Measurements from ENCODE around the gene LRRC38. TPM values are rescaled to one million over a fixed set of nuclear protein-coding genes. Genes with fewer than 3 reads are reported as not detected.

Gene LRRC38
- total RNA-seq, 2 donors from 2014 or later = not detected

GRCh38 chr1:13510499-13510898, 3.3 kb downstream of the LRRC38 start:
- no peaks in the 10 kb centered on the region for H3K36me3 ChIP-seq
- TF ChIP-seq CTCF (IDR thresholded peaks at IDR 0.05) = no peak
- ATAC-seq (ENCODE audit: insufficient number of reproducible peaks, low FRiP score, low read depth) (no peak), DNase-seq (ENCODE audit: low spot score) (no peak)
- H3K27ac ChIP-seq = no peak overlapping the region
- no peak overlapping the region for H3K4me3 ChIP-seq
- H3K4me1 ChIP-seq (ENCODE audit: control insufficient read depth in 1 of 2, low read depth in 2 of 2) = no peaks in the 10 kb centered on the region
- H3K27me3 ChIP-seq (replicated peaks; ENCODE audit: insufficient read depth) = no peaks in the 10 kb centered on the region
- no peaks in the 10 kb centered on the region for H3K9me3 ChIP-seq

DNA sequence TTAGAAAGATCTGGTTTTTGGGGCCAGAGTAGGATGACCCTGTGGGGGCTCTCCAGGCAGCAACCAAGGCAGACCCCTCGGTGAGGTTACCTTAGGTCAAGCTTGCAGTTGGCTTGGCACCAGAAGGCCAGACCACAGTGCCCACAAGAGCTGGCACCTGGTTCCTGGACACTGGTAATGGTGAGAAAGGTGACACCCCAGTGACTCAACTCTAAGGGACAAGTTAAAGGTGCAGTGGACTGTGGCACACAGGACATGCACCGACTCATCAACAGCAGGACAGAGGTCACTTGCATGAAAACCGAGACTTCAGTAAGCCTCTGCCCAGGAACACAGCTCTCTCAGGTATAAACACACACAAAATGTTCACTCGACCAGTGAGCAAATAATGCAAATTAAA, 6.7 kb downstream of the LRRC38 start:
- Histone ChIP-seq H3K9me3 (no peaks in the 10 kb centered on the region), H3K4me3 (no peak overlapping the region), H3K27ac (no peak overlapping the region), H3K27me3 (replicated peaks; ENCODE audit: insufficient read depth) (no peaks in the 10 kb centered on the region), H3K4me1 (ENCODE audit: control insufficient read depth in 1 of 2, low read depth in 2 of 2) (no peaks in the 10 kb centered on the region), H3K36me3 (no peaks in the 10 kb centered on the region)
- no peak for ATAC-seq (ENCODE audit: insufficient number of reproducible peaks, low FRiP score, low read depth)
- TF ChIP-seq CTCF (IDR thresholded peaks at IDR 0.05) = no peak
- DNase-seq (ENCODE audit: low spot score) = no peak

- Histone ChIP-seq H3K27me3 (replicated peaks; ENCODE audit: insufficient read depth) (no peaks in the 10 kb centered on the region), H3K4me3 (no peak overlapping the region), H3K4me1 (ENCODE audit: control insufficient read depth in 1 of 2, low read depth in 2 of 2) (no peaks in the 10 kb centered on the region), H3K27ac (no peak overlapping the region), H3K36me3 (no peaks in the 10 kb centered on the region), H3K9me3 (no peaks in the 10 kb centered on the region)
- no peak for TF ChIP-seq CTCF (IDR thresholded peaks at IDR 0.05)
- DNase-seq (ENCODE audit: low spot score) (no peak), ATAC-seq (ENCODE audit: insufficient number of reproducible peaks, low FRiP score, low read depth) (no peak)
These were observed 8.8 kb downstream of the LRRC38 start for GRCh38 chr1:13505020-13505419.

GRCh38 chr1:13500806-13501205, 13.0 kb downstream of the LRRC38 start:
- Histone ChIP-seq H3K36me3 (no peaks in the 10 kb centered on the region), H3K4me3 (no peak overlapping the region), H3K4me1 (ENCODE audit: control insufficient read depth in 1 of 2, low read depth in 2 of 2) (no peaks in the 10 kb centered on the region), H3K27ac (no peak overlapping the region), H3K27me3 (replicated peaks; ENCODE audit: insufficient read depth) (no peaks in the 10 kb centered on the region), H3K9me3 (no peaks in the 10 kb centered on the region)
- no peak for DNase-seq (ENCODE audit: low spot score)
- TF ChIP-seq CTCF (IDR thresholded peaks at IDR 0.05) = no peak
- ATAC-seq (ENCODE audit: insufficient number of reproducible peaks, low FRiP score, low read depth) = no peak

DNA sequence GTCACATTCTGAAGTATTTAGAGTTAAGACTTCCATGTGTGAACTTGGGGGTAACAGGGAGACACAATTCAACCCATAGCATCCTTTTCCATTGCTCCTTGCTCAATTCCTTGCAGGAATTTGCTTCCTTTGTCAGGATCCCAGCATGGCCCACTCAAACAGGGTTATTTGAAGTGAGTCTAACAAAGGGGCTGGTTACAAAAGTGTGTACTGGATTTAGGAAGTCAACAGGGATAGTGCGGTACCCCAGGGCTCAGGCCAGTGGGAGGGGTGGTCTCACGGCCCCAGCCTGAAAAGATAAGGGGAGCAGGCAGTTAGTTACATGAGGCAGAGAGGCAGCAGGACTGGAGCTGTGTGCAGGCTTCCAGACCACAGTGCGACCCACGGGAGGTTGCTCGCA, 14.4 kb downstream of the LRRC38 start:
- no peaks in the 10 kb centered on the region for H3K27me3 ChIP-seq (replicated peaks; ENCODE audit: insufficient read depth)
- no peak for ATAC-seq (ENCODE audit: insufficient number of reproducible peaks, low FRiP score, low read depth)

More for the DNA sequence above, 14.4 kb downstream of the LRRC38 start:
- Histone ChIP-seq H3K36me3 (no peaks in the 10 kb centered on the region), H3K9me3 (no peaks in the 10 kb centered on the region), H3K27ac (no peak overlapping the region), H3K4me3 (no peak overlapping the region), H3K4me1 (ENCODE audit: control insufficient read depth in 1 of 2, low read depth in 2 of 2) (no peaks in the 10 kb centered on the region)
- TF ChIP-seq CTCF (IDR thresholded peaks at IDR 0.05) = no peak
- DNase-seq (ENCODE audit: low spot score) = no peak
